ENCODE measurements around the gene APBA2. TPM values are rescaled to one million over a fixed set of nuclear protein-coding genes. Genes with fewer than 3 reads are reported as not detected.

The APBA2 gene
- total RNA-seq, 1 experiment from 2014 or later = 0.31 TPM

- POLR2A ChIA-PET = no interaction called here
- no TSS peak for BruUV-seq (replicated peaks)
- Histone ChIP-seq H3K4me3 (ENCODE audit: low read depth in 2 of 2, low read length in 2 of 2) (no peak overlapping the region), H3K27ac (ENCODE audit: low read length) (no peak overlapping the region), H3K4me1 (ENCODE audit: control insufficient read depth, insufficient read depth, low read length) (no peaks in the 10 kb centered on the region), H3K27me3 (ENCODE audit: control insufficient read depth, insufficient read depth, low read length) (peaks cover 2% of the 10 kb centered on the region; the same call in 1 of the 2 replicates), H3K9me3 (ENCODE audit: control insufficient read depth, insufficient read depth, low read depth, low read length) (no peaks in the 10 kb centered on the region), H3K36me3 (ENCODE audit: control insufficient read depth, insufficient read depth, low read length) (no peaks in the 10 kb centered on the region)
- in situ Hi-C loops (cut with HindIII; ENCODE audit: low pct_unique_long_range_greater_than_20kb, low sequenced_read_pairs) = no loop called here
- intact Hi-C loops (cut with micrococcal nuclease; ENCODE audit: unreplicated experiment) = no loop called here
- CTCF ChIA-PET = no interaction called here
- no peak for DNase-seq (ENCODE audit: low read depth, low spot score)
- no peak for ATAC-seq
- TF ChIP-seq TCF7L2 (IDR thresholded peaks at IDR 0.05; ENCODE audit: low read depth, low read length) = no peak
- TF ChIP-seq REST (IDR thresholded peaks at IDR 0.05; ENCODE audit: insufficient read depth in 1 of 2, low read depth in 2 of 2, low read length in 1 of 2) = no peak
- TF ChIP-seq CTCF (IDR thresholded peaks at IDR 0.05) = no peak
- TF ChIP-seq SIN3A (IDR thresholded peaks at IDR 0.05; ENCODE audit: borderline replicate concordance, insufficient read depth, low read depth, low read length) = no peak
- TF ChIP-seq POLR2AphosphoS5 (IDR thresholded peaks at IDR 0.05; ENCODE audit: low read depth, low read length) = no peak
Measured at GRCh38 chr15:29045717-29046116, 159.9 kb downstream of the APBA2 start.

- ChIA-PET POLR2A (no interaction called here), CTCF (no interaction called here)
- ATAC-seq = no peak
- no peak for TF ChIP-seq REST (IDR thresholded peaks at IDR 0.05; ENCODE audit: insufficient read depth in 1 of 2, low read depth in 2 of 2, low read length in 1 of 2)
- no peak for TF ChIP-seq TCF7L2 (IDR thresholded peaks at IDR 0.05; ENCODE audit: low read depth, low read length)
- no peak for TF ChIP-seq SIN3A (IDR thresholded peaks at IDR 0.05; ENCODE audit: borderline replicate concordance, insufficient read depth, low read depth, low read length)
- TF ChIP-seq CTCF (IDR thresholded peaks at IDR 0.05) = no peak
- no peak for TF ChIP-seq POLR2AphosphoS5 (IDR thresholded peaks at IDR 0.05; ENCODE audit: low read depth, low read length)
- no TSS peak for BruUV-seq (replicated peaks)
- in situ Hi-C loops (cut with HindIII; ENCODE audit: low pct_unique_long_range_greater_than_20kb, low sequenced_read_pairs) = no loop called here
- DNase-seq (ENCODE audit: low read depth, low spot score) = no peak
- Histone ChIP-seq H3K36me3 (ENCODE audit: control insufficient read depth, insufficient read depth, low read length) (no peaks in the 10 kb centered on the region), H3K4me3 (ENCODE audit: low read depth in 2 of 2, low read length in 2 of 2) (no peak overlapping the region), H3K9me3 (ENCODE audit: control insufficient read depth, insufficient read depth, low read depth, low read length) (no peaks in the 10 kb centered on the region), H3K27ac (ENCODE audit: low read length) (no peak overlapping the region), H3K27me3 (ENCODE audit: control insufficient read depth, insufficient read depth, low read length) (peaks cover 2% of the 10 kb centered on the region; the same call in 1 of the 2 replicates), H3K4me1 (ENCODE audit: control insufficient read depth, insufficient read depth, low read length) (no peaks in the 10 kb centered on the region)
- intact Hi-C loops (cut with micrococcal nuclease; ENCODE audit: unreplicated experiment) = no loop called here
Measured at GRCh38 chr15:29046281-29046810, 160.6 kb downstream of the APBA2 start.
